Omental fat pad (tissue), 4 donors: ENCODE results near the gene PMAIP1. TPM values are rescaled to one million over a fixed set of nuclear protein-coding genes. Genes with fewer than 3 reads are reported as not detected.
A peak's percentile ranks its signal among the peaks of the same experiment; 100 is the strongest.
"Not testable (repeated sequence)": the region's sequence is repeated elsewhere in the genome, so short reads cannot be mapped to it uniquely, and the experiment has no call there.

Source experiments
- ATAC-seq: fragments of 150-250 bp; one replicate; pipeline ENCODE4 v1.9.1; 2016; ENCODE audit warnings: mild to moderate bottlenecking, moderate library complexity; ENCODE audit not compliant: low FRiP score
- DNase-seq: peaks from one replicate; pipeline ENCODE4 v3.0.0-alpha.2; 2019; ENCODE audit warnings: low spot score
- total RNA-seq, 4 donors: library from RNA; depleted of rRNA; stranded (reverse); fragments of >200 nt; gene quantifications; one replicate each; pipeline ENCODE4 v1.1.0, GENCODE V29; 2016
- TF ChIP-seq, protein P1 (sequence below), 3 donors: fragments of 450-650 bp; IDR thresholded peaks; one replicate each; pipeline ENCODE4 v1.5.1; 2016 to 2017; ENCODE audit warnings: antibody characterized with exemption in 3 of 3, mild to moderate bottlenecking in 3 of 3, moderate library complexity in 2 of 3

The PMAIP1 gene
- total RNA-seq, 4 donors from 2014 or later, result 1.3 to 5.4 (median 2.8) TPM; not detected in 1

DNA sequence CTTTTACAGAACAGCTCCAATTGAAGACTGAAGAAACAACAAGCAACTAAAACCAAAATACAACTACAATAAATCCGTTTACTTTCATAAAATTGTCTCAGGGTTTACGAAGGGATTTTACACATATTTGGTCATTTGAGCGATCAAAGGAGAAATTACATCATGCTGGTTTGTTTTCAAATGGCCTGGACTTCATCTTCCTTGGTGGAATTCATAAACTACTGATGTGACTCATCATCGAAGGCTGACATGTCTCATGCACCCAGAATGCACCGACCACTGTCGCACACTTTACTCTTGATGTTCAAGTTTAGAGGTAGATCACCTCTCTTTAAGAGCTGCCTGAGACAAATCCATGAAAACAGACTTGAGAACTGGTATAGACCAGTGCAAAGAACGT is 25.6 kb upstream of the PMAIP1 start:
- DNase-seq, result no peak
- no peak for ATAC-seq
- TF ChIP-seq, protein P1, sequence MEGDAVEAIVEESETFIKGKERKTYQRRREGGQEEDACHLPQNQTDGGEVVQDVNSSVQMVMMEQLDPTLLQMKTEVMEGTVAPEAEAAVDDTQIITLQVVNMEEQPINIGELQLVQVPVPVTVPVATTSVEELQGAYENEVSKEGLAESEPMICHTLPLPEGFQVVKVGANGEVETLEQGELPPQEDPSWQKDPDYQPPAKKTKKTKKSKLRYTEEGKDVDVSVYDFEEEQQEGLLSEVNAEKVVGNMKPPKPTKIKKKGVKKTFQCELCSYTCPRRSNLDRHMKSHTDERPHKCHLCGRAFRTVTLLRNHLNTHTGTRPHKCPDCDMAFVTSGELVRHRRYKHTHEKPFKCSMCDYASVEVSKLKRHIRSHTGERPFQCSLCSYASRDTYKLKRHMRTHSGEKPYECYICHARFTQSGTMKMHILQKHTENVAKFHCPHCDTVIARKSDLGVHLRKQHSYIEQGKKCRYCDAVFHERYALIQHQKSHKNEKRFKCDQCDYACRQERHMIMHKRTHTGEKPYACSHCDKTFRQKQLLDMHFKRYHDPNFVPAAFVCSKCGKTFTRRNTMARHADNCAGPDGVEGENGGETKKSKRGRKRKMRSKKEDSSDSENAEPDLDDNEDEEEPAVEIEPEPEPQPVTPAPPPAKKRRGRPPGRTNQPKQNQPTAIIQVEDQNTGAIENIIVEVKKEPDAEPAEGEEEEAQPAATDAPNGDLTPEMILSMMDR (IDR thresholded peaks at IDR 0.05), result no peak

DNA sequence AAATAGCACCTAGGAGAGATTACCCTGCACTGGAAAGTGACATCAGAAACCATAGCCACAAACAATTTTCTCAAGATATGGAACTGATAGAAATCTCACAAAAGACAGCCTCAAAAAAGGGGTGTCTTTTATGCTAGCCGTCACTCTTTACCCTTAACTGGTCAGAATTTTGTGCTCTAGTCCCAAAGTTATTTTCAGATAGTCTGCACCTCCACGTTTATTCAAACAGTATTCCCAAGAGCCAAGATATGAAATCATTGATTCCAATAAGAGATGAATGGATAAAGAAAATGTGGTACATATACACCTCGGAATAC is 23.5 kb upstream of the PMAIP1 start:
- DNase-seq (no peak), ATAC-seq (no peak)
- TF ChIP-seq, protein P1 (IDR thresholded peaks at IDR 0.05), result no peak

- TF ChIP-seq, protein P1 (IDR thresholded peaks at IDR 0.05), result no peak
- ATAC-seq, result no peak
- DNase-seq, result no peak
Observed at GRCh38 chr18:59877361-59877760, 22.4 kb upstream of the PMAIP1 start.

DNA sequence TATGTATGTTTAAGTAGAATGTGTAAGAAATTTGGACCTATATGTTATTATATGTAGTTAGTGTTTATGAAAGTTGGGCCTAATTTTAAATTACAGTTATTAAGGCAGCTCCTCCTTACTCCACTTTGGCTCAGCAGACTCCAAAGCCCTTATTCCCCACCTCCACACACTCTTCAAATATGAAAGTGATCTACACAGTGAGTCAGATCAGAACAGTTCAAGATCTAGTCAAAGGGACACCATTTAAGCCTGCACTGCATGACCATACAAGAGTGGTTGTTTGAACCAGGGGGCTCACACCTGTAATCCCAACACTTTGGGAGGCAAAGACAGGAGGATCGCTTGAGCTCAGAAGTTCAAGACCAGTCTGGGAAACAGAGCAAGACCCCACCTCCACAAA is 21.2 kb upstream of the PMAIP1 start:
- TF ChIP-seq, protein P1 (IDR thresholded peaks at IDR 0.05), result no peak
- ATAC-seq (no peak), DNase-seq (no peak)

DNA sequence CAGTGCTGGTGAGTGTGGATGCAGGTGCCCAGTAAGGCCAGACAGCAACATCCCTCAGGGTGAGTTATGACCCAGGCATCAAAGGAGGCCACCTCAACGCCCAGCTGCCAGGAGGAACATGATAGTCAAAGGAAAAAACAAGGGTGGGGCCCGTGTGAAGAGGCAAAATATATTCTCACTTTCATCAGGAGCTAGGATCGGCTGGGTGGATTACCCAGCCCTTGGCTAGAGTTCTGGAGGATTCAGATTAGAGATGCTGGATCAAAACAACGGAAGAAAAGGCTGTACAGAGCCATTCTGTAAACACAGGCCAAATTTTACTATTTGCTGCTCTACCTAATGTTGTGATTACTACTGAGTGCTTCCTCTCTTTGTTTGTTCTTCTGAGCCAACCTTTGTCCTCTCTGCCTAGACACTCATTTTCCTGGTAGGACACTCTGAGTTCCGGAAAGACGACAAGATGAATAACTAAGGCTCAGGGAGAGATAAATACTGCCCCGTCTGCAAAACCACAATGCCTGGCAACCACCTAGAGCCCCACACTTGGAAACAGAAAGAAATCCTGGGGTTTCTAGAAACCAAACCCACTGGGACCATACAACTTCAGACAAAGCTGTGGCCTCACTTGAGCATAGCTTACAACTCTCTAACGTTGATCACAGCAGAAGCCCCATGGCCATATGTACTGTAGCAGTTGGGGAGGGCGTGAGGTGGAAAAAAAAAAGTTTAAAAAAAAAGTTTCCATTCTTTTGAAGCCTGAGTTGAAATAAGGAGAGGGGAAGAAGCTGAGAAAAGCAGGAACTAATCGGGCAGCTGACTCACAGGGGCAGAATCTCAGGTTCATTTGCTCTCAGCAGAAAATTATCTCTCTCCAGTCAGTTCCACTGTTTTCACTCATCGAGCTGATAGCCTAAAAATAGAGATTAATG is 17.8 kb upstream of the PMAIP1 start:
- ATAC-seq (peak; percentile 62), DNase-seq (no peak)
- TF ChIP-seq, protein P1 (IDR thresholded peaks at IDR 0.05), result no peak

DNA sequence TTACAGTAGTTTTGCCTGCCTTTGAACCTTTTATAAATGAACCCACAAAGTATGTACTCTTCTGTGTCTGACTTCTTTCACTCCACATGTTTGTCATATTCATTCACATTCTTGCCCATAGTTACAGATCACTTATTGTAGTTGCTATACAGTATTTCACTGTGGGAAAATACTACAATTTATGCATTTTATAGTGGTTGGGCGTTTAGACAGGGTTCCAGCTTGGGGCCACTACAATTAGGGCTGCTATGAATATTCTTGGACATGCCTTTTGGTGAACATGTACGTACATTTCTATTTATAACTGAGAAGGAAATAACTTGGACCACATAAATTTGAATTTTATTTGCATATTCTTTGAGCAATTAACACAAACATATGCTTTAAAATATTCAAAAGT is 15.4 kb upstream of the PMAIP1 start:
- DNase-seq (no peak), ATAC-seq (no peak)
- TF ChIP-seq, protein P1 (IDR thresholded peaks at IDR 0.05), result no peak

DNA sequence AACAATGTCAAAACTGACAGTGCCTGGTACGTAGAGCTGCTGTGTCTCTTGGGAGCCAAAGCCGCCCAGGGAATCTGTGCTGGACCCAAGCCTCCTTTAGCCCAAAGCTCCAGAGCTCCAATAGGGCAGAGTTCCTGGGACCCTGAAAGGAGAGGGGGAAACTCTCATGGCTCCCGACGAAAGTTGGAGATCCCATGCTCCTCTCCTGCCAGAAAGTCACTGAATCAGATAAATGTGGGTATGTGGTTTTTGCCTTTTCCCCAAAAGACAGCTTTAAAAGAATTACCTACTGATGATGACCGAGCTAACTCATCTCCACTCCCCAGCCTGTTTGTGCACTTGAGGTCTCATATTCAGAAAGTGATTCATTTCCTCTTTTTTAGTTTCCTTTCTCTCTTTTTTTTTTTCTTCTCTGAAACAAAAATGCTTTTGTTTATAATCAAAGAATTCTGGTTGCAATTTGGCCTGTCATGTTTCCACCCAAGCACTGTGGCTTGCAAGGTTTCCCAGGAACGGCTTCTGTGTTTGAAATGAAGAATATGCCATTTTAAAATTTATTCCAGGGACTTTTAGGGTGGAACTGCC is 14.1 kb upstream of the PMAIP1 start:
- DNase-seq (no peak), ATAC-seq (no peak)
- TF ChIP-seq, protein P1 (IDR thresholded peaks at IDR 0.05), result no peak

DNA sequence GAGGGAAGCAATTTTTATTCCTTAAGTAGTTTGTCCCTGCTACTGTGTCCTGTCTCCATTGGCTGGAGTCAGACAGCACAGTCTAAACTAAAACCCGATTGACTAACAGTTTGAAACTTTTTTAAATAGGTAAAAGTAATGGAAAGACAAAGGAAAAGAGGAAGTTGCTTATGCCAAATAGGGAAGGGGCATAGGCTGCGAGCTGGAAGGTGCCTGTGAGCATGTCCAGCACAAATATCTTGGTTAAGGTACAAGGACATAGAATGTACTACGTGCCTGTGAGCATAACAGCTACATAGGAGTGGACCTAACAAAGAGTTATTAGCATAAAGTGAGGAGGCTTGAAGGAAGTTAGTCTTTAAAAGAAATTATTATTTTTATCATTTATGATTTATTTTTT is 13.4 kb upstream of the PMAIP1 start:
- DNase-seq, ATAC-seq: not testable (repeated sequence)
